ES-I3 (cell line): ENCODE measurements around the gene MYO3B.
"Not testable (repeated sequence)": the region's sequence is repeated elsewhere in the genome, so short reads cannot be mapped to it uniquely, and the experiment has no call there.

Source experiments
- H3K36me3 ChIP-seq: 2 replicates; pipeline ENCODE4 v1.6.1; 2013; ENCODE audit warnings: mild to moderate bottlenecking, low read length, control low read depth, moderate library complexity; ENCODE audit not compliant: insufficient read depth
- H3K4me1 ChIP-seq: 2 replicates; pipeline ENCODE4 v1.6.1; 2013; ENCODE audit warnings: mild to moderate bottlenecking, control low read depth, low read length; ENCODE audit not compliant: insufficient read depth
- H3K9ac ChIP-seq: 2 replicates; pipeline ENCODE4 v1.6.1; 2013; ENCODE audit warnings: low read depth, mild to moderate bottlenecking, low read length, moderate library complexity
- H3K9me3 ChIP-seq: 2 replicates; pipeline ENCODE4 v1.6.1; 2013; ENCODE audit warnings: mild to moderate bottlenecking, low read length, moderate library complexity; ENCODE audit not compliant: control insufficient read depth, insufficient read depth

MYO3B gene

DNA sequence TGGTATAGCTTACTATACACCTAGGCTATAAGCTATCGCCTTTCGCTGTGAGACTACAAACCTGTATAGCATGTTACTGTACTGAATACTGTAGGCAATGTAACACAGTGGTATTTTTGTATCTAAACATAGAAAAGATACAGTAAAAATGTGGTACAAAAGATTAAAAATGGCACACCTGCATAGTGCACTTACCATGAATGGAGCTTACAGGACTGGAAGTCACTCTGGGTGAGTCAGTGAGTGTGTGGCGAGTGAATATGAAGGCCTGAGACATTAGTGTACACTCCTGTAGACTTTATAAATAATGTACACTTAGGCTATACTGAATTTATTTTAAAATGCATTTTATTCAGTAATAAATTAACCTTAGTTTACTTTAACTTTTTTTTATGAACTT is 279.0 kb downstream of the MYO3B start:
- peaks cover 2% of the 10 kb centered on the region; the same call in 1 of the 2 replicates for H3K4me1 ChIP-seq
- H3K36me3 ChIP-seq: no peaks in the 10 kb centered on the region
- H3K9ac ChIP-seq: no peak overlapping the region
- peaks cover 4% of the 10 kb centered on the region; the same call in 1 of the 2 replicates for H3K9me3 ChIP-seq

GRCh38 chr2:170457742-170458141 is 279.8 kb downstream of the MYO3B start:
- Histone ChIP-seq H3K36me3 (no peaks in the 10 kb centered on the region), H3K4me1 (peaks cover 10% of the 10 kb centered on the region; the same call in 1 of the 2 replicates), H3K9ac (no peak overlapping the region), H3K9me3 (0 out of 2 replicates have a peak, but pooled peaks cover 4% of the 10 kb centered on the region)

GRCh38 chr2:170461889-170462288 is 283.9 kb downstream of the MYO3B start:
- Histone ChIP-seq H3K4me1 (peaks cover 10% of the 10 kb centered on the region; the same call in 1 of the 2 replicates), H3K9ac (no peak overlapping the region), H3K36me3 (no peaks in the 10 kb centered on the region), H3K9me3 (0 out of 2 replicates have a peak, but pooled peaks cover 4% of the 10 kb centered on the region)

DNA sequence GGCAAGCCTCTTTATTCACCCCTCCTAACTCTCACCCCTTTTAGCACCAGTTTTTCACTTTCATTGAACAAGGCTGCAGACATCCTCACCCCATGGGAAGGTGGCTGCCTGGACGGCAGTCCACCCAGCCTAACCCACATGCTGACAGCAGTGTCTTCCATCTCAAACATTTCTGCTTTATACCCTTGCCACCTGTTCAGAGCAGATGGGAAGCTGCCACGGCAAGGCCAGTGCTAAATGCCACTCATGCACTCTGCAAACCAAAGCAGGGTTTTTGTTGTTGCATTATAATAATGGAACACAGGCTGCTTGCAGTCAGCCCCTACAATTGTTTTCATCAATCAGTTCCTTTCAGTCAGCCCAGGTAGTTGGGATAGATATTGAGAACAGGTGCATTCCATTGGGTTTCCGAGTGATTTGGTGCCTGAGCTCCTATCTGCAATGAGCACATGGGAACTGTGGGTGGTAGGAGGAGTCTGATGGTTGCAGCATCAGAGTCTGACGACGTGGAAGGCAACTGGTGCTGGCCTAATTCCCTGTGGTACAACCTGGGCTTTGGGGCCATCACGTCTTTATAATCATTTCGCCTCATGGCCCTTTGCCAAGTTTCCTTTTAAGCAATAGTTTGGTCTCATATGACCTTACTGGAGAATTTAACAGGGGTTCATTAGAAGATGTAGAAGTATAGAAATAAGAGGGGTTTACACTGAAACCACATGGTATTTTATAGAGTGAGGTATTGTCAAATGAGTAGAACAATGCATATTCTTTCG is 284.7 kb downstream of the MYO3B start:
- Histone ChIP-seq H3K9me3 (0 out of 2 replicates have a peak, but pooled peaks cover 4% of the 10 kb centered on the region), H3K4me1 (peaks cover 15% of the 10 kb centered on the region; the same call in 1 of the 2 replicates), H3K9ac (no peak overlapping the region), H3K36me3 (no peaks in the 10 kb centered on the region)

DNA sequence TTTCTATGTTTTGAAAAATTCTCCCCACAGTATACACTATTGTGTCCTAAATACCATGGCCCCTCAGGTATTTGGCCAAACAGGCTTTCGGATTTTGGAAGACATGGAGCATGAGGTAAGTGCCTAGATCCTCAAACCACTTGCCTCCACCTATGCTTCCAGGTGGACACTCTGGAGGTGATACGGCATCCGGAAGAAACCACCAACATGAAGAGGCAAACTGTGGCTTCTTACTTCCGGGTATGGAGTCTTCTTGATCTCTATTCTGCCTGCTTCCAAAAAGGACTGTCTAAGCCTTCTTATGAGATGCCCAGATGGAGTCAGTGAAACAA is 285.2 kb downstream of the MYO3B start:
- H3K4me1 ChIP-seq: peaks cover 17% of the 10 kb centered on the region; the same call in 1 of the 2 replicates
- no peaks in the 10 kb centered on the region for H3K36me3 ChIP-seq

DNA sequence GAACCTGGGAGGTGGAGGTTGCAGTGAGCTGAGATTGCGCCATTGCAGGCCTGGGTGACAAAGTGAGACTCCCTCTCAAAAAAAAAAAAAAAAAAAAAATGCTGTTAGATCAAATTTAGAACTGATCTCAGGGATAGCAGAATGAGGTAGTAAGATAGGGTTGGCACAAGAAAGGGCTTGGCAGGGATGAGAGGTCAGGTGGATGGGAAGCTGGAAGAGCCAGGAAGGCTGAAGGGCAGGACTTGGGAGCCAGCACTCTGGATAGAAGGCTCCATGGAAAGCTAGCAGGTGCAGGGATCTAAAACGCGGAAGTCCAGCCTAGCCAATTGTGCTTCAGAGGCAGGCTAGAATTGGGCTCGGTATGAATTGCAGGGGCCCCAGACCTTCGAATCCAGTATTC is 286.3 kb downstream of the MYO3B start:
- Histone ChIP-seq H3K9ac (no peak overlapping the region), H3K36me3 (no peaks in the 10 kb centered on the region), H3K4me1 (peaks cover 20% of the 10 kb centered on the region; the same call in 1 of the 2 replicates), H3K9me3 (0 out of 2 replicates have a peak, but pooled peaks cover 4% of the 10 kb centered on the region)

More for the DNA sequence above, 285.2 kb downstream of the MYO3B start:
- no peak overlapping the region for H3K9ac ChIP-seq
- H3K9me3 ChIP-seq: 0 out of 2 replicates have a peak, but pooled peaks cover 4% of the 10 kb centered on the region

GRCh38 chr2:170465241-170465640 is 287.3 kb downstream of the MYO3B start:
- Histone ChIP-seq H3K4me1 (peaks cover 20% of the 10 kb centered on the region; the same call in 1 of the 2 replicates), H3K36me3 (no peaks in the 10 kb centered on the region), H3K9me3 (no peaks in the 10 kb centered on the region), H3K9ac (no peak overlapping the region)

DNA sequence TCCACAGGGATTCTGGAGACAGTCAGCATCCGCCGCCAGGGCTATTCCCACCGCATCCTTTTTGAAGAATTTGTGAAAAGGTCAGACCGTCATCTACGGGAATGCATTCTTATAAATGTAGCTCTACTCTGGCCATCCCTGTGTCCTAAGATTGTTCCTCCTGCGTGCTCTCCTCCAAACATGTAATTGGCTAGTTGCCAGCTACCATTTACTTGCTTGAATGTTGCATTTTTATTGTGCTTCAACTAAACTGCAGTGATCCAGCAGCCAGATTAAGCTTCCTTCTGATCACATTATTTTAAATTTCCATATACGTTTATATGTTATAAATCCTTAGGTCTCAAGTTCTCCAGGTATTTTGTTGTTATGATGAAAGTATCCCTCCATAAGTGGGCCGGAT is 288.7 kb downstream of the MYO3B start:
- H3K9ac ChIP-seq: no peak overlapping the region

GRCh38 chr2:170467568-170468422 is 289.8 kb downstream of the MYO3B start:
- Histone ChIP-seq H3K4me1 (peaks cover 11% of the 10 kb centered on the region; the same call in 1 of the 2 replicates), H3K9ac (no peak overlapping the region), H3K36me3 (no peaks in the 10 kb centered on the region), H3K9me3 (no peaks in the 10 kb centered on the region)

More for the DNA sequence above, 288.7 kb downstream of the MYO3B start:
- no peaks in the 10 kb centered on the region for H3K36me3 ChIP-seq
- no peaks in the 10 kb centered on the region for H3K9me3 ChIP-seq
- peaks cover 20% of the 10 kb centered on the region; the same call in 1 of the 2 replicates for H3K4me1 ChIP-seq

GRCh38 chr2:170468557-170468956 is 290.6 kb downstream of the MYO3B start:
- H3K36me3 ChIP-seq: no peaks in the 10 kb centered on the region
- H3K9me3 ChIP-seq: no peaks in the 10 kb centered on the region
- no peak overlapping the region for H3K9ac ChIP-seq
- H3K4me1 ChIP-seq: peaks cover 11% of the 10 kb centered on the region; the same call in 1 of the 2 replicates

DNA sequence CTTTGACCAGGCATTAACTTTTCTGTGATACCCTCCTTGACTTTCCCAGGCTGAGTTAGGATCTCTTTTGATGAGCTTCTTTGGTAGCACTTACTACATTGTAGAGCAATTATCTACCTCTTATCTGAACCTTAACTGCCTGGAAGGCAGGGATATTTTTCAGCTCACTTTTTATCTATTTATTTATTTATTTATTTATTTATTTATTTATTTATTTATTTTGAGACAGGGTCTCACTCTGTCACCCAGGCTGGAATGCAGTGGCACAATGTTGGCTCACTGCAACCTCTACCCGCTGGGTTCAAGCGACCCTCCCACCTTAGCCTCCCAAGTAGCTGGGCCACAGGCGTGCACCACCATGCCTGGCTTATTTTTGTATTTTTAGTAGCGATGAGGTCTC is 294.6 kb downstream of the MYO3B start:
- H3K9ac ChIP-seq, H3K4me1 ChIP-seq, H3K9me3 ChIP-seq, H3K36me3 ChIP-seq: not testable (repeated sequence)

DNA sequence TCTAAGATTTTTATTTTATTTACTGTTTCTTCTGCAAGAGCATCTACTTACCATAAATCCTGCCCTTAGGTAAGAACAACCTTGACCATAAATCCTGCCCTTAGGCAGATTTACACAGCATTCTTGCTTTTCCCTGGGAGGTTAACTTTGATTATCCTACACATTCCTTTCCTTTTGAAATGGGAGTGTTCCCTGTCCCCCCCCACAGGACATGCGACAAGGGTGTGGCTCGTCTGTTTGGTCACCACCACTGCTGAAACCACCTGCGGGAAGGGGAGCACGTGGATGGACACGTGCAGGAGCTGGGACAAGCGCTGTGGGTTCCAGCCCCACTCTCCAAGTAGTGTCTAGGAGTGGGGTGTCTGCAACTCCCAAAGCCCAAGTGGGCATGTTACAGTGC is 297.9 kb downstream of the MYO3B start:
- no peak overlapping the region for H3K9ac ChIP-seq
- H3K4me1 ChIP-seq: no peaks in the 10 kb centered on the region
- no peaks in the 10 kb centered on the region for H3K9me3 ChIP-seq
- H3K36me3 ChIP-seq: no peaks in the 10 kb centered on the region

DNA sequence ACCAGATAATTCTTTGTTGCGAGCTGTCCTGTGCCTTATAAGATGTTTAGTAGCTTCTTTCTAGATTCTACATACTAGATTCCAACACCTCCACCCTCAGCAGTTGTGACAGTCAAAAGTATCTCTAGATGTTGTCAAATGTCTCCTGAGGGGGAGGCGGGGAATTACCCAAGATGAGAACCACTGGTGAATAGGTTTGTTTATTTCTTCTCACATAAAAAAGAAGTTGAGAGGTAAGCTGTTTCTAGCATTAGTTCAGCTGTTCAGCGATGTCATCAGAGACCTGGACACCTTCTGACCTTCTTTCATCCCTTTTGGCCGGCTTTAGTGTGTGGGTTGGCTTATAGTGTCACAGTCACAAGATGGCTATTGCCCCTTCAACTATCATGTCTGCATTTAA is 299.7 kb downstream of the MYO3B start:
- Histone ChIP-seq H3K9me3 (no peaks in the 10 kb centered on the region), H3K36me3 (no peaks in the 10 kb centered on the region), H3K4me1 (no peaks in the 10 kb centered on the region), H3K9ac (no peak overlapping the region)

GRCh38 chr2:170481201-170481600 is 303.3 kb downstream of the MYO3B start:
- peaks cover 3% of the 10 kb centered on the region; the same call in 1 of the 2 replicates for H3K4me1 ChIP-seq
- H3K9me3 ChIP-seq: no peaks in the 10 kb centered on the region
- H3K36me3 ChIP-seq: no peaks in the 10 kb centered on the region
- H3K9ac ChIP-seq: no peak overlapping the region
